Measurements from ENCODE around the gene NAGA.

Gene NAGA

GRCh38 chr22:42060489-42060888, 10.1 kb downstream of the NAGA start:
- no peak for DNase-seq
- in situ Hi-C loops (cut with HindIII; ENCODE audit: low pct_ligation_motif_present, low pct_unique_long_range_greater_than_20kb, low sequenced_read_pairs) = no loop called here

DNA sequence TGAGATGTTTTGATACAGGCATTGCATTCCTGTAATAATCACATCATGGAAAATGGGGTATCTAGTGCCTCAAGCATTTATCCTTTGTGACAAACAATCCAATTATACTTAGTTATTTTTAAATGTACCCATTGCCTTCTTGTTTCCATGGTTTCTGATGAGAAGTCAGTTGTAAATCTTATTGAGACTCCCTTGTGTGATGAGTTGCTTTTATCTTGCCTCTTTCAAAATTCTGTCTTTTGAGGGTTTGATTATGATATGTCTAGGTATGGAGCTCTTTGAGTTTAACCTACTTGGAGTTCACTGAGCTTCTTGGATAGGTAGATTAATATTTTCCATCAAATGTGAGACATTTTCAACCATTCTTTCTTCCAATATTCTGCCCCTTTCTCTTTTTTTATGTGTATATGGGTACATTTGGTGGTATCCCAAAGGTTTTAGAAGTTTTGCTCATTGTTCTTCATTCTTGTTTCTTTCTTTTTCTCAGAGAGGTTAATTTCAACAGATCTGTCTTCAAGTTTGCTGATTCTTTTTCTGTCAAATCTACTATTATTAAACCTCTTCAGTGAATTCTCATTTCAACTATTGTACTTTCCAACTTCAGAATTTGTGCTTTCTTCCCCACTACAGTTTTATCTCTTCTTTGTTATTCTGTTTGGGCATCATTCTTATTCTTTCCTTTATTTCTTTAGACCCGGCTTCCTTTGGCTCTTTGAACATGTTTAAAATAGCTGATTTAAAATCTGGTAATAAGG, 13.7 kb downstream of the NAGA start:
- in situ Hi-C loops (cut with HindIII; ENCODE audit: low pct_ligation_motif_present, low pct_unique_long_range_greater_than_20kb, low sequenced_read_pairs) = no loop called here
- no peak for DNase-seq

GRCh38 chr22:42052765-42053164, 17.8 kb downstream of the NAGA start:
- in situ Hi-C loops (cut with HindIII; ENCODE audit: low pct_ligation_motif_present, low pct_unique_long_range_greater_than_20kb, low sequenced_read_pairs) = no loop called here
- no peak for DNase-seq

GRCh38 chr22:42050641-42051180, 19.9 kb downstream of the NAGA start:
- in situ Hi-C loops (cut with HindIII; ENCODE audit: low pct_ligation_motif_present, low pct_unique_long_range_greater_than_20kb, low sequenced_read_pairs) = no loop called here
- DNase-seq = no peak

DNA sequence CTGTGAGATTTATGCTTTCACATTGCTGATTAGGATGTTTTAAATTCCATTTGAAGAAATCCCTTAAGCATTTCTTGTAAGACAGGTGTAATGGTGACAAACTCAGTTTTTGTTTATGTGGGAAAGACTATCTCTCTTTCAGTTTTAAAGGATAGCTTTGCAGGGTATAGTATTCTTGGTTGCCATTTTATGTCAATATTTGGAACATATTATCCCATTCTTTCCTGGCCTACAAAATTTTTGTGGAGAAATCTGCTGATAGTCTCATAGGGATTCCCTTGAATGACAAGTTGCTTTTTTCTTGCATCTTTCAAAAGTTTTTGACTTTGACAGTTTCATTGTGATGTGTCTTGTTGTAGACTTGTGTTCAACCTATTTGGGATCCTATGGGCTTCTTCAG, 28.8 kb downstream of the NAGA start:
- in situ Hi-C loops (cut with HindIII; ENCODE audit: low pct_ligation_motif_present, low pct_unique_long_range_greater_than_20kb, low sequenced_read_pairs) = no loop called here
- DNase-seq = no peak

GRCh38 chr22:42039271-42039670, 31.3 kb downstream of the NAGA start:
- in situ Hi-C loops (cut with HindIII; ENCODE audit: low pct_ligation_motif_present, low pct_unique_long_range_greater_than_20kb, low sequenced_read_pairs) = no loop called here
- no peak for DNase-seq

GRCh38 chr22:42035256-42035655, 35.4 kb downstream of the NAGA start:
- no peak for DNase-seq
- in situ Hi-C loops (cut with HindIII; ENCODE audit: low pct_ligation_motif_present, low pct_unique_long_range_greater_than_20kb, low sequenced_read_pairs) = no loop called here

DNA sequence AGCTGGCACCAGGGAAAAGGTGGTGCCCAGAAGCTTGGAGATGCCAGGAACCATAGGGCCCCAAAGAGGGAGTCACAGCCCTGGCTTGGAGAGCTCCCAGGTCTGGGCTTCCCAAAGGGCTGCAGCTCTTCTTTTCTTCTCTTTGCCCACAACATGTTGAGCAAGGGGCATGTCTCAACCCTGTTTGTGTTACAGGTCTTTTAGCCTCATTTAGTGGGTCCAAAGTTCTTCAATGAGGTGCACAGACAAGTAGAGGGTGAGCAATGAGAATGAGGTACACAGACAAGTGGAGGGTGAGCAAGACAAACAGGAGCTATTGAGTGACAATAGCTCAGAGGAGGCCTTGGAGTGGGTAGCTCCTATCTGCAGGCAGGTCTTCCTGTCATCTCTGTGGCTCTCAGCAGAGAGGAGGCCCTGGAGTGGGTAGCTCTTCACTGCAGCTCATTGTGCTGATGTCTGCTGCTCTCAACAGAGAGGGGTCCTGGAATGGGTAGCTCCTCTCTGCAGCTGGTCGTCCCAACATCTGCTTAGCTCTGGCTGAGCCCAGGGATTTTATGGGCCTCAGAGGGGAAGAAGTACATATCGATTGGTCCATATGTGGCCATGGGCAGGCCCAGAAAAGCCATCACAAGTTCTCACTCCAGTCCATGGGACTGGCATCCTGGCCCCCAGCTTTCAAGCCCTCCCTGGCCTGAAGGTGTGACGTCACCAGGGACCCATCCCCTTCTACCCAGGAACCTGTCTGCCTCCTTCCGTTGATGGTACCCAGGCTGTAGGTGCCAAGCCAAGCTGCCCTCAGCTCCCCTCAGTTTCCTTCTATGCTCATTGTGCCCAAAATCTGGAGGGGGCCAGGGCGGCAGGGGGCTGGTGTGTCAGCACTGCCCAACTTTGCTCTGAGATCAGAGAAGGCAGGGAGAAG, 37.1 kb downstream of the NAGA start:
- in situ Hi-C loops (cut with HindIII; ENCODE audit: low pct_ligation_motif_present, low pct_unique_long_range_greater_than_20kb, low sequenced_read_pairs) = no loop called here

GRCh38 chr22:42026705-42027104, 43.9 kb downstream of the NAGA start:
- no peak for DNase-seq
- in situ Hi-C loops (cut with HindIII; ENCODE audit: low pct_ligation_motif_present, low pct_unique_long_range_greater_than_20kb, low sequenced_read_pairs) = no loop called here

More for the DNA sequence above, 37.1 kb downstream of the NAGA start:
- DNase-seq = no peak

- in situ Hi-C loops (cut with HindIII; ENCODE audit: low pct_ligation_motif_present, low pct_unique_long_range_greater_than_20kb, low sequenced_read_pairs) = no loop called here
These were observed 45.2 kb downstream of the NAGA start for GRCh38 chr22:42025421-42025820.

DNA sequence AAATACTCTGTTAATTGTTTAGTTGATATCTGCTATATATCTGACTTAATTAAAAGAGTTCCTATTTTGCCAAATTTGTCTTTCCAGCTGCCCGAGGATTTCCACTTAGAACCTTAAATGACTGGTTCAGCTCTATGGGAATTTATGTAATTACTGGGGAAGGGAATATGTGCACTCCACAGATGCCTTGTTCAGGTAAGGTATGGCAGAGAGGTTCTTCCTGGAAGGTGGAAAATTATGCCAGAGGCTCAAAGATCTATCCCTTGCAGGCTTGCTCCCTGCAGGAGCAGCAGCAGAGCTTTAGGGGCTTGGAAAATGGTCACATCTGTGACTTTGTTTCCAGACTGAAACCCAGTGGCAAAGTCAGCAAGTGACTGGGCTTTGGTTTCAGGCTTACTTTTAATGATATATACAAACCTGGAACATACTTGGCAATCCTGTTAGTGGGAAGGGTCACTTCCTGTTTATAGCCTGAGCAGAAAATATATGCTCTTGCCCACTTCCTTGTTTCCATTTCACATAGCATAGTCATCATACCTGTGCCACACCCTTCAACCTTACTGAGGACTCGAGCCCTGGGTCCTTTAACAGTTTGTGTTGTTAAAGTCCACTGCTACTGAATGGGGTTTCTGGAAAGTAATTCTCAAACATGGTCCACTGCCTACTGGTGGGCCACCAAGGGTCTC, 48.3 kb downstream of the NAGA start:
- DNase-seq = no peak
- in situ Hi-C loops (cut with HindIII; ENCODE audit: low pct_ligation_motif_present, low pct_unique_long_range_greater_than_20kb, low sequenced_read_pairs) = no loop called here

More at GRCh38 chr22:42025421-42025820, 45.2 kb downstream of the NAGA start:
- DNase-seq = no peak

DNA sequence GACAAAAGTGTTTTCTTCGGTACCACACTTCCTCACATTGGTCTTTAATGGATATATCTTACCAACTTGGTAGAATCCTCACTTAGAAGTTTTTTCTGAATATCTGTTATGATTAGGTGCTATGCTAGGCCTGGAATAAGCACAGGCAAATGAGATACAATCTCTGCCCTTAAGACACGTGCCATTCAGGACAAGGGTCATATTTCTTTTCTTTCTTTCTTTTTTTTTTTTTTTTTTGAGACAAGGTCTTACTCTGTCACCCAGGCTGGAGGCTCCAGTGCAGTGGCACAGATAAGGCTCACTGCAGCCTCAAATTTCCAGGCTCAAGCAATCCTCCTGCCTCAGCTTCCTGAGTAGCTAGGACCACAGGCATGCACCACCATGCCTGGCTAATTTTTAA, 49.0 kb downstream of the NAGA start:
- DNase-seq = no peak
- in situ Hi-C loops (cut with HindIII; ENCODE audit: low pct_ligation_motif_present, low pct_unique_long_range_greater_than_20kb, low sequenced_read_pairs) = no loop called here

- in situ Hi-C loops (cut with HindIII; ENCODE audit: low pct_ligation_motif_present, low pct_unique_long_range_greater_than_20kb, low sequenced_read_pairs) = no loop called here
- no peak for DNase-seq
These were observed 52.4 kb downstream of the NAGA start for GRCh38 chr22:42018224-42018623.

DNA sequence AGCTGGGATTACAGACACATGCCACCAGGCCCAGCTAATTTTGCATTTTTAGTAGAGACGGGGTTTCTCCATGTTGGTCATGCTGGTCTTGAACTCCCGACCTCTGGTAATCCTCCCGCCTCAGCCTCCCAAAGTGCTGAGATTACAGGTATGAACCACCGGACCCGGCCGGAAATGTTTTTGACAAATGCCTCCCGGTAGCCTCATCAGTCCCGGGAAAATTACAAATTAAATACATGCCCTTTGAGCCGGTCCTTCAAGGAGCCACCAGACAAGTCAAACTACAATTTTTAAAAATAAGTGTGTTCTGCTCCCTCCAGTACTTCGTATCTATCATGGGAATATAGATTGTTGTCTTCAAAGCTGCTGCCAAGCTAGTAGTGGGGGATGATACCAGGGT, 54.5 kb downstream of the NAGA start:
- DNase-seq = no peak

DNA sequence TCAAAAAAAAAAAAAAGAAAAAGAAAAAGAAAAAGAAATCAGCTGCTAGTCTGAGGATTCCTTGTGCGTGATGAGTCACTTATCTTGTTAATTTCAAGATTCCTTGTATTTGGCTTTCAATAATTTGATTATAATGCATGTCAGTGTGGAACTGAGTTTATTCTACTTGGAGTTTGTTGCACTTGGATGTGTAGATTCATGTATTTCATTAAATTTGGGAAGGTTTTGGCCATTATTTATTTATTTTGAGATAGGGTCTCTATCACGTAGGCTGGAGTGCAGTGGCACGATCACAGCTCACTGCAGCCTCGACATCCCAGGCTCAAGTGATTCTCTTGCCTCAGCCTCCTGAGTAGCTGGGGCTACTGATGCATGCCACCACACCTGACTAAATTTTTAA, 57.2 kb downstream of the NAGA start:
- in situ Hi-C loops (cut with HindIII; ENCODE audit: low pct_ligation_motif_present, low pct_unique_long_range_greater_than_20kb, low sequenced_read_pairs) = no loop called here
- DNase-seq = no peak

More for the DNA sequence above, 54.5 kb downstream of the NAGA start:
- in situ Hi-C loops (cut with HindIII; ENCODE audit: low pct_ligation_motif_present, low pct_unique_long_range_greater_than_20kb, low sequenced_read_pairs) = no loop called here

- no peak for DNase-seq
- in situ Hi-C loops (cut with HindIII; ENCODE audit: low pct_ligation_motif_present, low pct_unique_long_range_greater_than_20kb, low sequenced_read_pairs) = no loop called here
These were observed 59.8 kb downstream of the NAGA start for GRCh38 chr22:42010778-42011177.

All from ACHN (cell line).